Measurements from ENCODE around the gene OR8J3. TPM values are rescaled to one million over a fixed set of nuclear protein-coding genes. Genes with fewer than 3 reads are reported as not detected.

The OR8J3 gene
- total and polyA plus RNA-seq, 8 donors: not detected

DNA sequence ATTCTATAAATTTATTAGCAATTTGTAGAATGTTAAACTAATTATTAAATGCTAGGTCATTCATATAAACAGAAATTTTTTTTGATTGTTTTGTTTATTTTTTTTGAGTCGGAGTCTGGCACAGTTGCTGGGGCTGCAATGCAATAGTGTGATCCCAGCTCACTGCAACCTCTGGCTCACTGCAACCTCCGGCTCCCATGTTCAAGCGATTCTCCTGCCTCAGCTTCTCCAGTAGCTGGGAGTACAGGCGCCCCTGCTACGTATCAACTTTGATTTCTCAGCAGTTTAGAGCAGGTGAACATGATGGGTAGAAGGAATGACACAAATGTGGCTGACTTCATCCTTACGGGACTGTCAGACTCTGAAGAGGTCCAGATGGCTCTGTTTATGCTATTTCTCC is 17.9 kb downstream of the OR8J3 start, which contains the start of gene OR8H3:
Gene OR8H3, plus strand, starts transcription at position 301 of the 400 bp plus-strand sequence. Its CDS starts 0 bp downstream, at position 301.
- 70 to 86% (median 76%) methylated on average over 6 of the region's 6 CpGs for WGBS, 5 donors

DNA sequence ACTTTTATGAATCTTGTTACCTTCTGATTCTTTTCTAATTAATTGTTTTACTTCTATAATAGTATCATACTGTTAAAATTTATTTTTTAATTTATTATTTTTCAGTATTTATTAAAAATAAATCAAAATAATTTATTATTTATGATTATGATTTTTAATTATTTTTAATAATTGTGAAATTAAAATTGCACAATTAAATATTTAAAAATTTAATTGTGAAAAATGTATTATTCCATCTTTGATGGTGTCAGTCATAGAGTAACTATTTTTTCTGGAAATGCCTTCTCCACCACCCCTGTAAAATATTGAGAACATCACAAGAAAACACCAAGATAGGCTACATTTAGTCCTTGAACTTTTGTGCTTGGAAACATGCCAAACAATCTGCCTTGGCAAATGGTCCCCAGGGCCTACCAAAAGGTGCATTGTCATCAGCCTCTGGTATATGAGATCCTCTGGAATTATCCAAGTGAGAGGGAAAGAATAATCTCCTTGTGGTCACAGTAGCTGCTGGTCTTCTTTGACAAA is 36.7 kb downstream of the OR8J3 start, which contains the start of gene OR8H2:
Gene OR8H2, plus strand, starts transcription at position 478 of the 528 bp plus-strand sequence. CDS start 1,356 bp downstream, outside the sequence.
- Histone ChIP-seq H3K27ac (no peak within 1 kb of the TSS), H3K9me3 (peaks cover 0 to 7% (median 2%) of the 10 kb centered on the region in 4 donors), H3K27me3 (no peaks in the 10 kb centered on the region), H3K36me3 (no peaks in the 10 kb centered on the region), H3K4me3 (no peak within 1 kb of the TSS), H3K4me1 (no peaks in the 10 kb centered on the region)
- TF ChIP-seq EP300 (IDR thresholded peaks at IDR 0.05) (no peak), POLR2A (IDR thresholded peaks at IDR 0.05) (no peak), POLR2AphosphoS5 (IDR thresholded peaks at IDR 0.05) (no peak)
- TF ChIP-seq, protein P1, sequence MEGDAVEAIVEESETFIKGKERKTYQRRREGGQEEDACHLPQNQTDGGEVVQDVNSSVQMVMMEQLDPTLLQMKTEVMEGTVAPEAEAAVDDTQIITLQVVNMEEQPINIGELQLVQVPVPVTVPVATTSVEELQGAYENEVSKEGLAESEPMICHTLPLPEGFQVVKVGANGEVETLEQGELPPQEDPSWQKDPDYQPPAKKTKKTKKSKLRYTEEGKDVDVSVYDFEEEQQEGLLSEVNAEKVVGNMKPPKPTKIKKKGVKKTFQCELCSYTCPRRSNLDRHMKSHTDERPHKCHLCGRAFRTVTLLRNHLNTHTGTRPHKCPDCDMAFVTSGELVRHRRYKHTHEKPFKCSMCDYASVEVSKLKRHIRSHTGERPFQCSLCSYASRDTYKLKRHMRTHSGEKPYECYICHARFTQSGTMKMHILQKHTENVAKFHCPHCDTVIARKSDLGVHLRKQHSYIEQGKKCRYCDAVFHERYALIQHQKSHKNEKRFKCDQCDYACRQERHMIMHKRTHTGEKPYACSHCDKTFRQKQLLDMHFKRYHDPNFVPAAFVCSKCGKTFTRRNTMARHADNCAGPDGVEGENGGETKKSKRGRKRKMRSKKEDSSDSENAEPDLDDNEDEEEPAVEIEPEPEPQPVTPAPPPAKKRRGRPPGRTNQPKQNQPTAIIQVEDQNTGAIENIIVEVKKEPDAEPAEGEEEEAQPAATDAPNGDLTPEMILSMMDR (IDR thresholded peaks at IDR 0.05): no peak
- intact Hi-C loops (cut with DNase I; ENCODE audit: low total_unique reads): no loop called here
- DNase-seq: no peak

More for the DNA sequence above, 17.9 kb downstream of the OR8J3 start, which contains the start of gene OR8H3:
- DNase-seq: no peak
- Histone ChIP-seq H3K36me3 (no peaks in the 10 kb centered on the region), H3K9me3 (peaks cover 0 to 6% (median 0%) of the 10 kb centered on the region in 4 donors), H3K4me3 (no peak within 1 kb of the TSS), H3K4me1 (no peaks in the 10 kb centered on the region), H3K27me3 (no peaks in the 10 kb centered on the region), H3K27ac (no peak within 1 kb of the TSS)
- intact Hi-C loops (cut with DNase I; ENCODE audit: low total_unique reads): no loop called here
- TF ChIP-seq POLR2AphosphoS5 (IDR thresholded peaks at IDR 0.05) (no peak), EP300 (IDR thresholded peaks at IDR 0.05) (no peak), POLR2A (IDR thresholded peaks at IDR 0.05) (no peak)
- TF ChIP-seq, protein P1 (IDR thresholded peaks at IDR 0.05): no peak

DNA sequence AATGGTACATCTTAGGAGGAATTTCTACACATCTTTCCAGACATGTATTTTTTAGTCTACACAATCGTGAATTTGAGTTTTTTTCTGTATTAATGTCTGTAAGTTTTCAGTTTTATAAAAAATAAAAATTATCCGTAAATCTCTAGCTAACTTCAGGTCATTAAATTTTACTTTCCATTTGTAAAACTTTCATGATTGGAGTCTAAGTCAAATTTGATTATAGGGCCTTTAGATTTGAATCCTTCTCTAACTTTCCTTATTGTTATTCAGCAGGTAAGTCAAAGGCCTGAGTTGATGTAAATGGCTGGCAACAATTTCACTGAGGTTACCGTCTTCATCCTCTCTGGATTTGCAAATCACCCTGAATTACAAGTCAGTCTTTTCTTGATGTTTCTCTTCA is 47.0 kb downstream of the OR8J3 start, which contains the start of gene OR8I2:
Gene OR8I2, plus strand, starts transcription at position 301 of the 400 bp plus-strand sequence. Its CDS starts 0 bp downstream, at position 301.
- Histone ChIP-seq H3K27ac (no peak within 1 kb of the TSS), H3K36me3 (no peaks in the 10 kb centered on the region), H3K27me3 (no peaks in the 10 kb centered on the region), H3K9me3 (no peaks in the 10 kb centered on the region), H3K4me3 (no peak within 1 kb of the TSS), H3K4me1 (no peaks in the 10 kb centered on the region)
- TF ChIP-seq POLR2A (IDR thresholded peaks at IDR 0.05) (no peak), POLR2AphosphoS5 (IDR thresholded peaks at IDR 0.05) (no peak), EP300 (IDR thresholded peaks at IDR 0.05) (no peak)
- TF ChIP-seq, protein P1 (IDR thresholded peaks at IDR 0.05): no peak
- intact Hi-C loops (cut with DNase I; ENCODE audit: low total_unique reads): no loop called here
- WGBS, 5 donors: 56 to 86% (median 72%) methylated on average over 3 of the region's 3 CpGs
- DNase-seq: no peak

DNA sequence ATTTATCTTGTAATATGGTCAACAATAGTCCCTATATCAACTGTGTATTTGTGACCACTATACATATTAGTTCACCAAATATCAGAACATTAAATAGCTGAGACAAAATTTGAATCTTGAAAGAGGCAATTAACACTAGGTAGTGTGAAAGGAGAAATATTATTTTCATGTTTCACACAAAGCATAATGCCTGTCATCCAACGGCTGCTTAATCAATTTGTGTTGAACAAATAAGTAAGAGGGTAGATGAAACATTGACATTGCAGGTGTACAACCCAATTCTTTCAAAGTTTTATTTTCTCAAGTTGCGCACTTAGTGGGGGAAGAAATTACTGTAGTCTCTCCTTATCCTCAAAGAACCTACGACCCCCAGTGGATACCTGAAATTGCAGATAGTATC is 50.3 kb downstream of the OR8J3 start:
- Histone ChIP-seq H3K9me3 (no peaks in the 10 kb centered on the region), H3K27ac (no peak overlapping the region), H3K4me1 (no peaks in the 10 kb centered on the region), H3K36me3 (no peaks in the 10 kb centered on the region), H3K27me3 (no peaks in the 10 kb centered on the region), H3K4me3 (no peak overlapping the region)
- intact Hi-C loops (cut with DNase I; ENCODE audit: low total_unique reads): no loop called here
- peak in 1 of 2 donors; percentile 2 for DNase-seq
- 28 to 67% (median 58%) methylated on average over 3 of the region's 3 CpGs for WGBS, 5 donors
- TF ChIP-seq, protein P1 (IDR thresholded peaks at IDR 0.05): no peak
- no peak for TF ChIP-seq POLR2AphosphoS5 (IDR thresholded peaks at IDR 0.05)
- no peak for TF ChIP-seq POLR2A (IDR thresholded peaks at IDR 0.05)
- no peak for TF ChIP-seq EP300 (IDR thresholded peaks at IDR 0.05)

Small RNA genes within 50 kb of the gene (small RNA-seq; reads per million reads assigned to genes)
- gene OR8I4P: 0 reads per million in 4 donors

Other genes with a start within 250 kb of the OR8J3 start
- gene OR5W2, start 225.6 kb downstream of the OR8J3 start, total RNA-seq: not detected
- gene OR5W2, start 225.6 kb downstream of the OR8J3 start, polyA plus RNA-seq: not detected
- gene OR5I1, start 203.8 kb downstream of the OR8J3 start, total RNA-seq: not detected
- gene OR5I1, start 203.8 kb downstream of the OR8J3 start, polyA plus RNA-seq: not detected
- gene OR10AG1, start 170.3 kb downstream of the OR8J3 start, total RNA-seq: not detected
- not detected for gene OR10AG1, start 170.3 kb downstream of the OR8J3 start, polyA plus RNA-seq
- gene OR5F1, start 145.6 kb downstream of the OR8J3 start, total RNA-seq: not detected
- not detected for gene OR5F1, start 145.6 kb downstream of the OR8J3 start, polyA plus RNA-seq
- not detected for gene OR5AS1, start 112.5 kb downstream of the OR8J3 start, total RNA-seq
- gene OR5AS1, start 112.5 kb downstream of the OR8J3 start, polyA plus RNA-seq: not detected
- not detected for gene OR8I2, start 46.9 kb downstream of the OR8J3 start, total RNA-seq
- gene OR8I2, start 46.9 kb downstream of the OR8J3 start, polyA plus RNA-seq: not detected
- not detected for gene OR8H2, start 36.5 kb downstream of the OR8J3 start, total RNA-seq
- gene OR8H2, start 36.5 kb downstream of the OR8J3 start, polyA plus RNA-seq: not detected
- not detected for gene OR8H3, start 17.8 kb downstream of the OR8J3 start, total RNA-seq
- gene OR8H3, start 17.8 kb downstream of the OR8J3 start, polyA plus RNA-seq: not detected
- gene OR8K5, start 20.1 kb upstream of the OR8J3 start, total RNA-seq: not detected
- gene OR8K5, start 20.1 kb upstream of the OR8J3 start, polyA plus RNA-seq: not detected
- not detected for gene OR5J2, start 36.4 kb upstream of the OR8J3 start, total RNA-seq
- not detected for gene OR5J2, start 36.4 kb upstream of the OR8J3 start, polyA plus RNA-seq
- gene OR5T2, start 94.1 kb upstream of the OR8J3 start, total RNA-seq: not detected
- gene OR5T2, start 94.1 kb upstream of the OR8J3 start, polyA plus RNA-seq: not detected
- gene OR5T3, start 112.1 kb upstream of the OR8J3 start, total RNA-seq: not detected
- gene OR5T3, start 112.1 kb upstream of the OR8J3 start, polyA plus RNA-seq: not detected
- not detected for gene OR5T1, start 134.0 kb upstream of the OR8J3 start, total RNA-seq
- gene OR5T1, start 134.0 kb upstream of the OR8J3 start, polyA plus RNA-seq: not detected
- gene OR8H1, start 152.1 kb upstream of the OR8J3 start, total RNA-seq: not detected
- not detected for gene OR8H1, start 152.1 kb upstream of the OR8J3 start, polyA plus RNA-seq
- not detected for gene OR8K3, start 174.9 kb upstream of the OR8J3 start, total RNA-seq
- gene OR8K3, start 174.9 kb upstream of the OR8J3 start, polyA plus RNA-seq: not detected
- gene OR8K1, start 205.8 kb upstream of the OR8J3 start, total RNA-seq: not detected
- not detected for gene OR8K1, start 205.8 kb upstream of the OR8J3 start, polyA plus RNA-seq
- not detected for gene OR8J1, start 214.1 kb upstream of the OR8J3 start, total RNA-seq
- gene OR8J1, start 214.1 kb upstream of the OR8J3 start, polyA plus RNA-seq: not detected
- not detected for gene OR8U1, start 235.4 kb upstream of the OR8J3 start, total RNA-seq
- gene OR8U1, start 235.4 kb upstream of the OR8J3 start, polyA plus RNA-seq: not detected

Measured in stomach (tissue), 9 donors.